ENCODE data around the gene PLCXD3.
A peak's percentile ranks its signal among the peaks of the same experiment; 100 is the strongest.

DNA sequence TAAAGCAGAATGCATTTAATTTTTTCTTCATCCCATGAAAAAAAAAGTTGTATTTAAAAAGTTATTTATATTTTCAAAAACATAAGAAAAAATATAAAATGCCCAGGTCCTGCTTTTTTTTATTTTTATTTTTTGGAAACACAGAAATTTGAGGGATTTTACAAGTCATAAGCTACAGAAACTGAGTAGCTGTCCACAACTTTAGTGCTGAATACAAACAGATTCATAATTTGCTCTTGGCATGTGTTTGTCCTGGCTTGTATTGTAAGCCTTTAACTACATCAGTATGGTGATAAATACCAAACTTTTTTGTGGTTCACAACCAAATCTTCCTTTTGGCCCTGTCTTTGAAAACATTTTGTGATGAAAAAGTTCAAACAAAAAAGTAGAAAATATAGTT, 7.5 kb upstream of the PLCXD3 start:
- TF ChIP-seq TCF7L2 (IDR thresholded peaks at IDR 0.05; ENCODE audit: low read depth, low read length) (no peak), POLR2AphosphoS5 (IDR thresholded peaks at IDR 0.05; ENCODE audit: low read depth, low read length) (no peak)
- TF ChIP-seq, protein P1, sequence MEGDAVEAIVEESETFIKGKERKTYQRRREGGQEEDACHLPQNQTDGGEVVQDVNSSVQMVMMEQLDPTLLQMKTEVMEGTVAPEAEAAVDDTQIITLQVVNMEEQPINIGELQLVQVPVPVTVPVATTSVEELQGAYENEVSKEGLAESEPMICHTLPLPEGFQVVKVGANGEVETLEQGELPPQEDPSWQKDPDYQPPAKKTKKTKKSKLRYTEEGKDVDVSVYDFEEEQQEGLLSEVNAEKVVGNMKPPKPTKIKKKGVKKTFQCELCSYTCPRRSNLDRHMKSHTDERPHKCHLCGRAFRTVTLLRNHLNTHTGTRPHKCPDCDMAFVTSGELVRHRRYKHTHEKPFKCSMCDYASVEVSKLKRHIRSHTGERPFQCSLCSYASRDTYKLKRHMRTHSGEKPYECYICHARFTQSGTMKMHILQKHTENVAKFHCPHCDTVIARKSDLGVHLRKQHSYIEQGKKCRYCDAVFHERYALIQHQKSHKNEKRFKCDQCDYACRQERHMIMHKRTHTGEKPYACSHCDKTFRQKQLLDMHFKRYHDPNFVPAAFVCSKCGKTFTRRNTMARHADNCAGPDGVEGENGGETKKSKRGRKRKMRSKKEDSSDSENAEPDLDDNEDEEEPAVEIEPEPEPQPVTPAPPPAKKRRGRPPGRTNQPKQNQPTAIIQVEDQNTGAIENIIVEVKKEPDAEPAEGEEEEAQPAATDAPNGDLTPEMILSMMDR (IDR thresholded peaks at IDR 0.05): no peak
- TF ChIP-seq, protein P2, sequence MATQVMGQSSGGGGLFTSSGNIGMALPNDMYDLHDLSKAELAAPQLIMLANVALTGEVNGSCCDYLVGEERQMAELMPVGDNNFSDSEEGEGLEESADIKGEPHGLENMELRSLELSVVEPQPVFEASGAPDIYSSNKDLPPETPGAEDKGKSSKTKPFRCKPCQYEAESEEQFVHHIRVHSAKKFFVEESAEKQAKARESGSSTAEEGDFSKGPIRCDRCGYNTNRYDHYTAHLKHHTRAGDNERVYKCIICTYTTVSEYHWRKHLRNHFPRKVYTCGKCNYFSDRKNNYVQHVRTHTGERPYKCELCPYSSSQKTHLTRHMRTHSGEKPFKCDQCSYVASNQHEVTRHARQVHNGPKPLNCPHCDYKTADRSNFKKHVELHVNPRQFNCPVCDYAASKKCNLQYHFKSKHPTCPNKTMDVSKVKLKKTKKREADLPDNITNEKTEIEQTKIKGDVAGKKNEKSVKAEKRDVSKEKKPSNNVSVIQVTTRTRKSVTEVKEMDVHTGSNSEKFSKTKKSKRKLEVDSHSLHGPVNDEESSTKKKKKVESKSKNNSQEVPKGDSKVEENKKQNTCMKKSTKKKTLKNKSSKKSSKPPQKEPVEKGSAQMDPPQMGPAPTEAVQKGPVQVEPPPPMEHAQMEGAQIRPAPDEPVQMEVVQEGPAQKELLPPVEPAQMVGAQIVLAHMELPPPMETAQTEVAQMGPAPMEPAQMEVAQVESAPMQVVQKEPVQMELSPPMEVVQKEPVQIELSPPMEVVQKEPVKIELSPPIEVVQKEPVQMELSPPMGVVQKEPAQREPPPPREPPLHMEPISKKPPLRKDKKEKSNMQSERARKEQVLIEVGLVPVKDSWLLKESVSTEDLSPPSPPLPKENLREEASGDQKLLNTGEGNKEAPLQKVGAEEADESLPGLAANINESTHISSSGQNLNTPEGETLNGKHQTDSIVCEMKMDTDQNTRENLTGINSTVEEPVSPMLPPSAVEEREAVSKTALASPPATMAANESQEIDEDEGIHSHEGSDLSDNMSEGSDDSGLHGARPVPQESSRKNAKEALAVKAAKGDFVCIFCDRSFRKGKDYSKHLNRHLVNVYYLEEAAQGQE (IDR thresholded peaks at IDR 0.05; ENCODE audit: insufficient read depth in 1 of 2, low read depth in 2 of 2, low read length in 1 of 2): peak; percentile 61 to 74; a peak in 3 of 4 replicates

All from Panc1 (cell line).